Fibroblast of mammary gland (primary cell): Measurements from ENCODE around the gene TOP3B.
"Not testable (repeated sequence)": the region's sequence is repeated elsewhere in the genome, so short reads cannot be mapped to it uniquely, and the experiment has no call there.

Experiments used
- DNase-seq: peaks from one replicate; pipeline ENCODE4 v3.0.0-alpha.2; 2010; ENCODE audit warnings: low read depth
- H3K4me3 ChIP-seq: 2 replicates; pipeline ENCODE4 v1.5.1; 2011; ENCODE audit warnings: low read depth, mild to moderate bottlenecking, low read length, moderate library complexity; ENCODE audit not compliant: control insufficient read depth
- TF ChIP-seq, protein P1 (sequence below): conservative IDR thresholded peaks from 2 replicates; pipeline ENCODE4 v1.5.1; 2011; ENCODE audit warnings: low read depth, low read length, inconsistent platforms; ENCODE audit not compliant: control insufficient read depth, insufficient read depth

Gene TOP3B

DNA sequence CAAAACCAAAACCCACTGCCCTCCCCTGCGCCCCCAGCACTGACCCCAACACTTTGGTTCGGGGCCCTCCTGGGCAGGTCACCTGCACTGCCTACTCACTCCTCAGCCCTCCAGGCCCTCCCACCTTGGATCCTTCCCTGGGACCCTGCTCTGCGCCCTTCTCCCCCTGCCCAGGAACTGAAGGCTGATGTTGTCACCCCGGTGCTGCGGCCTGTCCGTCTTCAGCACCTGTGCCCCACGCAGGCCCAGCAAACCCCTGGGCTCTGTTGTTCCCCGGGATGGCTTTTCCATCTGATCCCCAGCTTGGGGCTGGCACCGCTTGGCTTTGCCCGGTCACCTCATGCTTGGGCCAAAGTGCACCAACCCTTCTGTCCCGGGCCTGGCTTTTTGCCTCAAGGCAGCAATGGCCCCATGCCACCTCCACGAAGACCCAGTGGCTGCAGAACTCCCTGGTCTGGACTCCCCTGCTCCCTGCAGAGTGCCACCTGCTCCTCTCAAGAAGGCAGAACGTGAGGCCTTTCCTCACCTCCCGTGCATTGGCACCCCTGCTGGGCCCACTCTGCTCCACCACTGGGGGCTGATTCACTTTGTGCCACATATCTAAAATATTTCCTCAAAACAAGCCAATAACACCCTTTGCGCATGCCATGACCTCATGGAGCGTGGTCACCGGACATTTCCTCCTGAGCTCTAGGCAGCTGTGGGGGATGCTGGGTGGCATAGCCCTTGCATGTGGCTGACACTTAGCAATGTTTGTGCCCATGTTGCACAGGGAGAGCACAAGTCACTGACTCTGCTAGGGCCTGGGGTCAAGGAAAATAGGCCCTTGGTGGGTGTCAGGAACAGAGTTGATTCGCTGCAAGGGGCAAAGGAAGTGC lies 38.8 kb downstream of the TOP3B start:
- H3K4me3 ChIP-seq = no peak overlapping the region
- TF ChIP-seq, protein P1, sequence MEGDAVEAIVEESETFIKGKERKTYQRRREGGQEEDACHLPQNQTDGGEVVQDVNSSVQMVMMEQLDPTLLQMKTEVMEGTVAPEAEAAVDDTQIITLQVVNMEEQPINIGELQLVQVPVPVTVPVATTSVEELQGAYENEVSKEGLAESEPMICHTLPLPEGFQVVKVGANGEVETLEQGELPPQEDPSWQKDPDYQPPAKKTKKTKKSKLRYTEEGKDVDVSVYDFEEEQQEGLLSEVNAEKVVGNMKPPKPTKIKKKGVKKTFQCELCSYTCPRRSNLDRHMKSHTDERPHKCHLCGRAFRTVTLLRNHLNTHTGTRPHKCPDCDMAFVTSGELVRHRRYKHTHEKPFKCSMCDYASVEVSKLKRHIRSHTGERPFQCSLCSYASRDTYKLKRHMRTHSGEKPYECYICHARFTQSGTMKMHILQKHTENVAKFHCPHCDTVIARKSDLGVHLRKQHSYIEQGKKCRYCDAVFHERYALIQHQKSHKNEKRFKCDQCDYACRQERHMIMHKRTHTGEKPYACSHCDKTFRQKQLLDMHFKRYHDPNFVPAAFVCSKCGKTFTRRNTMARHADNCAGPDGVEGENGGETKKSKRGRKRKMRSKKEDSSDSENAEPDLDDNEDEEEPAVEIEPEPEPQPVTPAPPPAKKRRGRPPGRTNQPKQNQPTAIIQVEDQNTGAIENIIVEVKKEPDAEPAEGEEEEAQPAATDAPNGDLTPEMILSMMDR = no peak
- no peak for DNase-seq

DNA sequence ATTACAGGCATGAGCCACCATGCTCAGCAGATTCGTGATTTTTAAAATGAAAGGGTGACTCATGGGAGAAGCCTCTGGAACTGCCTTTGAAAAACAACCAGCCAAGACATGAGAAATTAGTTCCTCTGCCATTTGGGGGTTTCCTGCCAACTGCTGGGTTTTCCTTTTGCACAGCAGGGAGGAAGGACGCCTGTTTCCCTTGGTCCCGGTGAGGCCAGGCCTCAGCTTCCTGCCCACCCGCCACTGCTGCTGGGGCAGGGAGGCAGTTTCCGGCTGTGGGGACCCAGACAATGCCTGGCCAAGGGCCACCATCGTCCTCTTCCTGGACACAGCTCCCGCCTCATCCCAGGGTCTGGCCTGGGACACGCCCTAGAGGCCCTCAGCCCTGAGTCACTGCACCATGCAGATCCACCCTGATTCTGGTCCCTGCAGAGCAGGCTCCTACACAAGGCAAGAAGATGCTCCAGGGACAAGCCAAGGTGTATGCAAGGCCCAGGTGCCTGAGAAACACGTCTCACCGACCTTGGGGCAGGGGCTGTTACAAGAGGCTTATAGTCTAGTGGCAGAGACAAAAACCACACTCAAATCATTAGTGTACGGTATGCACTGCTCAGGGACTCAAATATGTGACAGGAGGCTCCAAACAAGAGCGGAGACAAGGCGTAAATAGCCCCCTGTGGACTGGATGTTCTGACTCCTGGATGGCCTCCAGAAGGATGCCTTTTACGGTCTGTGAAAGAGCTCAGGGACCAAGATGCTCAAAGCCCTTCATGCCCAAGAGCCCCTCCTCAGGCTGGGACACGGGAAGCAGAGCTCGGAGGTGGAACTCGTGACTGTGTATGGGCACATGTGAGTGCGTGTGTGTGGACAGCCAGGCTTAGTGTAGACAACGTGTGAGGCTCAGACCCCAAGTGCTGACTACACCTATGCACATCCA lies 39.9 kb downstream of the TOP3B start:
- DNase-seq = peak; percentile 90
- no peak overlapping the region for H3K4me3 ChIP-seq
- TF ChIP-seq, protein P1 = no peak

DNA sequence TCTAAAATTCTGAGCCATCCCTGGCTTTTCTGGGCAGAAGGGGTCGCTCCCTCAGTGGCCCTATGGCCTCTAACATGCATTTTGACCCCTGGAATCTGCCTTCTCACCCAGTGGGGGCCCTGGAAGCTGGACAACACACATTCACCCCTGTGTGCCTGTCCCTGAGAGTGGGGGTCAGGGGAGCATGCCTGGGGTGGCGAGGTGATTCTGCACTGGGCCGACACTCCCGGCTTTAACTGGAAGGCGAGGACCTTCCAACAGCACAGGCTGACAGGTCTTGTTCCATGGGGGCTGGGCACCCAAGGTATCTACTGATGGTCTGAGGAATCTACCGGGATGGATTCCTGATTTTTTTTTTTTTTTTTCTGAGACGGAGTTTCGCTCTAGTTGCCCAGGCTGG lies 40.7 kb downstream of the TOP3B start:
- DNase-seq = no peak
- TF ChIP-seq, protein P1 = no peak
- H3K4me3 ChIP-seq = no peak overlapping the region

DNA sequence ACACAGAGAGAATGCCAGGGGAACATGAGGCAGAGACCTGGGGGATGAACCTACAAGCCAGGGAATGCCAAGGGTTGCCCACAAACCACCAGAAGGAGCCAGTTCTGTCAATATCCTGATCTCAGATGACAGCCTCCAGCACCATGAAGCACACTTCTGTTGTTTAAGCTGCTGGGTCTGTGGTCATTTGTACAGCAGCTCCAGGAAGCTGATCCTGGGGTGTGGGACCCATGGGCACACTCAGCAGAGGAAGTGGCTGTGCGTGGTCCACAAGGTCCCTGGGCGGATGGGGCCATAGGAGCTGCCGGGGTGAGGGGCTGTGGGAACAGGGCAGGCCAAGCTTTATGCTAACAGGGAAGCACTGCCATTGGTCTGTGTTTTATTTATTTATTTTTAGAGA lies 42.1 kb downstream of the TOP3B start:
- TF ChIP-seq, protein P1 = no peak
- H3K4me3 ChIP-seq = no peak overlapping the region
- no peak for DNase-seq

DNA sequence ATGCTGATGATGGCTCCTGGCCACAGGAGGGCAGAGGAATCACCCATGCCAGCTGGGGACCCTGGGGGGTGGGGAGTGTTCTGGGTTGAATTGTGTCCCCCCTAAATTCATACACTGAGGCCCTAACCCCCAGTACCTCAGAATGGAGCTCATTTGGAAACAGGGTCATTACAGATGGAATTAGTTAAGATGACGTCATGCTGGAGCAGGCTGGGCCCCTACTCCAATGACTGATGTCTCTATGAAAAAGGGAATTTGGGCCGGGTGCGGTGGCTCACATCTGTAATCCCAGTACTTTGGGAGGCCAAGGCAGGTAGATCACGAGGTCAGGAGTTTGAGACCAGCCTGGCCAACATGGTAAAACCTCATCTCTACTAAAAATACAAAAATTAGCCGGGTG lies 42.7 kb downstream of the TOP3B start:
- DNase-seq = peak; percentile 57
- H3K4me3 ChIP-seq = not testable (repeated sequence)

DNA sequence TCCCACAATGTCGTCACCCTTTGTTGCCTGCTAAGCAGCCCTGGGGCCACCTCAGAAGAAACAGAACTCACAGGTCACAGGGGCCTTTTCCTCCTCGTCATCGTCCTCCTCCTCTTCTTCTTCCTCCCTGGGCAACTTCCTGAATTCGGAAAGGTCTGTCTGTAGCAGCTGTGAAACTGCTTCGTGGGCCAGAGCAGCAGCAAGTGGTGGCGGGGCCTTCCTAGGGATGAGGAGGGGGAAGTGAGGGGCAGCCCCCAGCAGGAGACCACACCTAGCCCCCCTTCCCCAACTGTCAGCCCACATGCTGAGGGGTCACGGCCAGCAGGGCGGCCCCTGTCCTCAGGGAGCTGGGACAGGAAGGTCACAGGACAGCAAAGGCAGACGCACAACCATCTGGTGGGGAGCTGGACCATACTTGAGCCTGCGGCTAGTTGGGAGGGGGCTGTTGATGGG lies 43.1 kb downstream of the TOP3B start:
- no peak for DNase-seq
- TF ChIP-seq, protein P1 = no peak
- no peak overlapping the region for H3K4me3 ChIP-seq

DNA sequence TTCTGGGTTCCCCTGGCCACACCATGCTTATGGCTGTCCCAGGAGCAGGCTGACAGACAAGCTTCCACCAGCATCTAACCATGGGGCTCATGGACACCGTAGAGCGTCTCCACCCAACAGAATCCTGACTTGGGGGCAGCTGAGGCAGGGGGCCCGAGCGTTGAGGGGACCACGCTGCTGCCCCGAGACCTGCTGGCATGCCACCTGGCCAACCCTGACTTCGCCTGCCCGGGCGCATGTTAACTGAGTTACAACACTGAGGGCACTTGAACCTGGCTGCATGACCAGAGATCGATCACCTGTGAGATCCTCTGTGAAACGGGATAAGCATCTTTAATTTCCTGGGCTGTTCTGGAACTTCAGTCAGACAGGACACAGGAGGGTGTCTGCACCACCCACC lies 43.7 kb downstream of the TOP3B start:
- TF ChIP-seq, protein P1 = no peak
- DNase-seq = no peak
- peak overlapping the region; percentile 3 for H3K4me3 ChIP-seq
